ENCODE results near the gene APBB2. TPM values are rescaled to one million over a fixed set of nuclear protein-coding genes. Genes with fewer than 3 reads are reported as not detected.

The APBB2 gene
- total and polyA plus RNA-seq, 2 of the 4 experiments (the other 2 are of a cell fraction), result 47.9 to 75.5 TPM

DNA sequence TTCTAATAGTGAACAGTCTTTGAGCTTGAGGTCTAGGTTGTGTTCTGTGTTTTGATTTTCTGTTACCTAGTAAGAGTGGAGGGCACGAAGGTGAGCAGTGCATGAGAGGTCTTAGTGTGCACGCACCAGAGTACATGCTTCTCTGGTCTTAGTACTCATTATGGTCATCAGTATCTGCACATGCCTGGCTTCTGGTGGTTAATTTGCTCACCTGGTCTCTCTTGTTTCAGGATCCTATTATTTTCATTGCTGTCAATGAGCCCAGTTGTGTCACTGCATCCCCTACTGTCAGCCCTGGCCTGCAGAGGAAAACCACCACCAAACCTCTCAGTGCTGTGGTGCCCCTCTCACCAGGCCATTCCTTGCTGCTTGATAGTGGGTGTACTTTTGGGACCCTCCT lies 409.7 kb downstream of the APBB2 start:
- no peak overlapping the region for H2AK5ac ChIP-seq (ENCODE audit: low read depth, low read length)
- H4K5ac ChIP-seq (ENCODE audit: low read depth, low read length), result no peak overlapping the region
- no peaks in the 10 kb centered on the region for H3K79me1 ChIP-seq (ENCODE audit: low read depth in 1 of 2, low read length in 2 of 2)
- no peak overlapping the region for H3K4ac ChIP-seq (ENCODE audit: low read depth, low read length)
- no peak overlapping the region for H3K14ac ChIP-seq (replicated peaks; ENCODE audit: low read depth, low read length)
- H2BK5ac ChIP-seq (ENCODE audit: low read depth, low read length, poor library complexity, severe bottlenecking), result no peak overlapping the region
- WGBS, 2 experiments (ENCODE audit: extremely low coverage in 2 of 2, insufficient read length in 1 of 2), result 100% methylated on average over 1 of the region's 2 CpGs; no CpG with 5 or more reads in 1 of the 2 experiments
- H3K9me3 ChIP-seq (ENCODE audit: control insufficient read depth, insufficient read depth, low read length), result no peaks in the 10 kb centered on the region
- in situ Hi-C loops (cut with MboI; ENCODE audit: low sequenced_read_pairs), result loop anchor here (25.0 kb wide), 1 partner anchor 92 kb away; no protein-coding TSS in a partner anchor
- no peak overlapping the region for H3K9ac ChIP-seq (ENCODE audit: low read depth, low read length)
- H2BK20ac ChIP-seq (ENCODE audit: low read depth, low read length), result no peak overlapping the region
- no peak overlapping the region for H3K4me2 ChIP-seq (ENCODE audit: low read depth, low read length)
- ChIA-PET CTCF (no interaction called here), POLR2A (ENCODE audit: unreplicated experiment) (interaction anchor here (0.6 kb wide), 1 partner anchor 87 kb away, joined by 3 read pairs; no protein-coding TSS in a partner anchor)
- dilution Hi-C loops (cut with HindIII; ENCODE audit: low sequenced_read_pairs, unreplicated experiment), result no loop called here
- BruUV-seq (replicated peaks), result no TSS peak
- no peaks in the 10 kb centered on the region for H3K4me1 ChIP-seq (ENCODE audit: control insufficient read depth, insufficient read depth, low read length)
- H3K23ac ChIP-seq (ENCODE audit: low read depth, low read length), result no peak overlapping the region
- no peak for ATAC-seq (ENCODE audit: low read depth)
- intact Hi-C loops (cut with micrococcal nuclease), result no loop called here
- H3K27me3 ChIP-seq (ENCODE audit: control insufficient read depth, insufficient read depth, low read length), result no peaks in the 10 kb centered on the region
- TF ChIP-seq, protein P1, sequence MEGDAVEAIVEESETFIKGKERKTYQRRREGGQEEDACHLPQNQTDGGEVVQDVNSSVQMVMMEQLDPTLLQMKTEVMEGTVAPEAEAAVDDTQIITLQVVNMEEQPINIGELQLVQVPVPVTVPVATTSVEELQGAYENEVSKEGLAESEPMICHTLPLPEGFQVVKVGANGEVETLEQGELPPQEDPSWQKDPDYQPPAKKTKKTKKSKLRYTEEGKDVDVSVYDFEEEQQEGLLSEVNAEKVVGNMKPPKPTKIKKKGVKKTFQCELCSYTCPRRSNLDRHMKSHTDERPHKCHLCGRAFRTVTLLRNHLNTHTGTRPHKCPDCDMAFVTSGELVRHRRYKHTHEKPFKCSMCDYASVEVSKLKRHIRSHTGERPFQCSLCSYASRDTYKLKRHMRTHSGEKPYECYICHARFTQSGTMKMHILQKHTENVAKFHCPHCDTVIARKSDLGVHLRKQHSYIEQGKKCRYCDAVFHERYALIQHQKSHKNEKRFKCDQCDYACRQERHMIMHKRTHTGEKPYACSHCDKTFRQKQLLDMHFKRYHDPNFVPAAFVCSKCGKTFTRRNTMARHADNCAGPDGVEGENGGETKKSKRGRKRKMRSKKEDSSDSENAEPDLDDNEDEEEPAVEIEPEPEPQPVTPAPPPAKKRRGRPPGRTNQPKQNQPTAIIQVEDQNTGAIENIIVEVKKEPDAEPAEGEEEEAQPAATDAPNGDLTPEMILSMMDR (conservative IDR thresholded peaks at IDR 0.05; ENCODE audit: low read depth, low read length), result no peak
- TF ChIP-seq CHD1 (IDR thresholded peaks at IDR 0.05; ENCODE audit: low read depth, low read length), result no peak
- no peak for TF ChIP-seq RFX5 (IDR thresholded peaks at IDR 0.05; ENCODE audit: low read depth, low read length)
- TF ChIP-seq MAFK (IDR thresholded peaks at IDR 0.05; ENCODE audit: low read depth, low read length), result no peak
- no peak for TF ChIP-seq MXI1 (IDR thresholded peaks at IDR 0.05; ENCODE audit: borderline replicate concordance, low read depth, low read length)
- TF ChIP-seq RCOR1 (IDR thresholded peaks at IDR 0.05; ENCODE audit: insufficient replicate concordance, low read length), result no peak
- TF ChIP-seq NFE2L2 (IDR thresholded peaks at IDR 0.05; ENCODE audit: low read depth, low read length), result no peak
- TF ChIP-seq RAD21 (IDR thresholded peaks at IDR 0.05; ENCODE audit: low read length), result no peak
- no peak for TF ChIP-seq CEBPB (IDR thresholded peaks at IDR 0.05; ENCODE audit: low read depth, low read length)
- no peak for TF ChIP-seq BHLHE40 (IDR thresholded peaks at IDR 0.05; ENCODE audit: low read depth, low read length)
- TF ChIP-seq, protein P2, sequence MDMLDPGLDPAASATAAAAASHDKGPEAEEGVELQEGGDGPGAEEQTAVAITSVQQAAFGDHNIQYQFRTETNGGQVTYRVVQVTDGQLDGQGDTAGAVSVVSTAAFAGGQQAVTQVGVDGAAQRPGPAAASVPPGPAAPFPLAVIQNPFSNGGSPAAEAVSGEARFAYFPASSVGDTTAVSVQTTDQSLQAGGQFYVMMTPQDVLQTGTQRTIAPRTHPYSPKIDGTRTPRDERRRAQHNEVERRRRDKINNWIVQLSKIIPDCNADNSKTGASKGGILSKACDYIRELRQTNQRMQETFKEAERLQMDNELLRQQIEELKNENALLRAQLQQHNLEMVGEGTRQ (IDR thresholded peaks at IDR 0.05; ENCODE audit: low read depth, low read length), result no peak
- TF ChIP-seq POLR2A (IDR thresholded peaks at IDR 0.05; ENCODE audit: low read depth, low read length), result no peak
- TF ChIP-seq FOS (IDR thresholded peaks at IDR 0.05; ENCODE audit: low read depth, low read length), result no peak
- TF ChIP-seq, protein P3, sequence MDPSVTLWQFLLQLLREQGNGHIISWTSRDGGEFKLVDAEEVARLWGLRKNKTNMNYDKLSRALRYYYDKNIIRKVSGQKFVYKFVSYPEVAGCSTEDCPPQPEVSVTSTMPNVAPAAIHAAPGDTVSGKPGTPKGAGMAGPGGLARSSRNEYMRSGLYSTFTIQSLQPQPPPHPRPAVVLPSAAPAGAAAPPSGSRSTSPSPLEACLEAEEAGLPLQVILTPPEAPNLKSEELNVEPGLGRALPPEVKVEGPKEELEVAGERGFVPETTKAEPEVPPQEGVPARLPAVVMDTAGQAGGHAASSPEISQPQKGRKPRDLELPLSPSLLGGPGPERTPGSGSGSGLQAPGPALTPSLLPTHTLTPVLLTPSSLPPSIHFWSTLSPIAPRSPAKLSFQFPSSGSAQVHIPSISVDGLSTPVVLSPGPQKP (IDR thresholded peaks at IDR 0.05; ENCODE audit: borderline replicate concordance, low read depth, low read length), result no peak
- no peak for TF ChIP-seq SMC3 (IDR thresholded peaks at IDR 0.05; ENCODE audit: low read depth, low read length)
- TF ChIP-seq MAZ (IDR thresholded peaks at IDR 0.05; ENCODE audit: borderline replicate concordance, low read depth, low read length), result no peak
- H2AFZ ChIP-seq (replicated peaks; ENCODE audit: low read length, poor library complexity), result no peak overlapping the region
- H4K20me1 ChIP-seq (ENCODE audit: insufficient read depth, low read length), result no peaks in the 10 kb centered on the region
- no peak overlapping the region for H3K56ac ChIP-seq (ENCODE audit: extremely low read depth, insufficient read depth, low read length)
- no peak overlapping the region for H3K18ac ChIP-seq (ENCODE audit: low read depth, low read length)
- DNase-seq, result no peak
- H4K8ac ChIP-seq (ENCODE audit: low read depth in 2 of 2, low read length in 2 of 2), result no peak overlapping the region
- no peak overlapping the region for H2BK15ac ChIP-seq (ENCODE audit: low read depth, low read length)
- no peaks in the 10 kb centered on the region for H3K36me3 ChIP-seq (ENCODE audit: control insufficient read depth, insufficient read depth, low read length)
- H3K27ac ChIP-seq (ENCODE audit: insufficient read depth, low read length), result no peak overlapping the region
- H3K4me3 ChIP-seq (ENCODE audit: insufficient read depth, low read depth, low read length), result no peak overlapping the region
- H2BK120ac ChIP-seq (ENCODE audit: low read depth, low read length), result no peak overlapping the region
- no peaks in the 10 kb centered on the region for H3K9me1 ChIP-seq (ENCODE audit: insufficient read depth, low read length)
- no peak overlapping the region for H4K91ac ChIP-seq (ENCODE audit: insufficient read depth, low read depth, low read length)
- H2AK9ac ChIP-seq (replicated peaks; ENCODE audit: low read depth, low read length, poor library complexity), result no peak overlapping the region

Data from IMR-90 (cell line).